HG03521 (cell line): ENCODE measurements around the gene AGAP1.

Experiments used
- ATAC-seq: cut with Tn5 transposase; IDR thresholded peaks from one replicate; pipeline ENCODE4 v1.9.1; 2021; ENCODE audit warnings: mild to moderate bottlenecking, moderate library complexity; ENCODE audit not compliant: unreplicated experiment

The AGAP1 gene

DNA sequence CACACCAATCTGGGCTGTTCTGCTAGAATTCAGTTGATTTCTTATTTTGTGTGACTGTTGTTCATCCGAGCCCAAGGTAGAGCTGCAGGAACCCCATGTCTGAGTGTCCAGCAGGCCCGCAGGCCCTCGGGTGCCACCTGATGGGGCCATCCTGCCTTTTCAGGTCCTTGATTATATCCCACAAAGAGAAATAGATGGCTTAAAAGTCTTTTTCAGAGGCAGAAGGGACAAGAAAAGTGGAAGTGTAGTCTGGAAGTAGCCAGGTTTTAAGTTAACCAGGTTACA lies 52.2 kb downstream of the AGAP1 start:
- no peak for ATAC-seq

DNA sequence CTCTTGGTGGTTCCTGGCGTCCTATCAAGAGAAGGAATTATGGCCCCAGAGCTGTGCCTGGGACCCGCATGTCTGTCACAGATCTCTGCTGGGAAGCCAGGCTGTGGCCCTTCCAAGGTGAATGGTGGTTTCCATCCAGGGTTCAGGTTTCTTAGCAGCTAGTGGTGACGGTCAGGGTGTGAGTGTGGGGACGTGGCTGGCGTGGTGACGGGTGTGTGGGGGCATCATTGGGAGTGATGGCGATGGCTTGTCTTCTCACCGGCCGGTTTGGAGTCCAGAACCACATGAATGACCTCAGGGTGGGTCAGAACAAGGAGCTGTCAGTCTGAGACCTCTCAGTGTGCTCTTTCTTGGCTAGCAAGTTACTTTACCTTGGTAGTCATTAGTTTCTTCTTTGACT lies 52.6 kb downstream of the AGAP1 start:
- ATAC-seq: no peak

DNA sequence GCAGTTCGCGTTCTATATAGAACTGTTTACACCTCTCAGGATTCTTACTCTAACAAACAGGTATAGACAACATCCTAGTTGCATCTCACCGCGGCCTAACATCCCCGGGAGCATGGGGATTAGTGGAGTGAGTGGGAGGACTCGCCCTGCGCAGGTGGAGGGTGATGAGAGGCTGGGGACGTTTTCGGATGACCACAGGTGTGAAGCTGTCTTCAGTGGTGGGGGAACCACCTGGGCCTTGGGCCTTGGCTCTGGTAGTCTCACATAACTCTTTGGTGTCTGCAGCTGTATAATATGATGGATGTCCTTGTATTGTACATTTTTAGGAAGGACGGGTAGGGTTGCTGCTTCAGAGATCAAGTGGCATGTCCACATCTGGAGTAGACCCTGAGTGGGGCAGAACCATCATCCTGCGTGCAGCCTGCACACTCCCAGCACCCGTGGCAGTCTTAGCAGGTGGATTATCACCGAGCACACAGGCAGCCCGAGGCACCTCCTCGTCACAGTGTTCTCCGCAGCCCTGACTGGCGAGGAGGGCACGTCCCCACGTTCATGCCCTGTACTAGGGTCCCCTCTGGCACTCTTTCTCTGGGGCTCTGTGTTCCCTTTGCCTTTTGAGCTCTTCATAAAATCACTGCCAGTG lies 56.0 kb downstream of the AGAP1 start:
- no peak for ATAC-seq

DNA sequence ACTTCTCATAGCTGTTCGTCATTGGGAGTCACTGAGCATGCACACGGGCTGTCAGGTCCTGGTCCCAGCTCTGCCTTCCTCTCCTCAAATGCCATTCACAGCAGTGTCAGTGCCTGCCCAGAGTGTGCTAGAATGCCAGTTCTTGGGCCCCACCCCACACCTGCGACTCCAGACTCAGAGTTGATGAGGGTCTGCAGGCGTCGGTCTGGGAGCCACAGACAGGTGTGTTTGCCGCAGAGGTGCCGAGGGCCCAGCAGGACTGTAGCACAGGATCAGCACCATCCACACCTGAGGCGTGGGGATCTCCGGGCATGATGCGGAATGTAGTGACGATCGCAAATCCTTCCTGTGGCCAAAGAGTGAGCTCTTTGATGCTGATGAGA lies 56.5 kb downstream of the AGAP1 start:
- ATAC-seq: no peak

DNA sequence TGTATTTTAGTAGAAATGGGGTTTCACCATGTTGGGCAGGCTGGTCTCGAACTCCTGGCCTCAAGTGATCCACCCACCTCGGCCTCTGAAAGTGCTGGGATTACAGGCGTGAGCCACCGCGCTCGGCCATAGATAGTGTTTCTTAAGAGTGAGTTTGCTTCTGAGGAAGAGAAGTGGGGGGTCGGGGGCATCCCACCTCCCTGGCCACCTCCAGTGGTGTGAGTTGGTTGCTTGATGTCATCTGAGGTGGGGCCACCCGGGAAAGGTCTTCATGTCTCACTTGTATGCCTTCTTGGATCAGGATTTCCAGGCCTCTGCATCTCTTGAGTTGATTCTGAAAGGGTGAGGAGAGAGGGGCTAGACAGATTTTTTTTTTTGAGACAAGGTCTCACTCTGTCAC lies 57.1 kb downstream of the AGAP1 start:
- no peak for ATAC-seq

DNA sequence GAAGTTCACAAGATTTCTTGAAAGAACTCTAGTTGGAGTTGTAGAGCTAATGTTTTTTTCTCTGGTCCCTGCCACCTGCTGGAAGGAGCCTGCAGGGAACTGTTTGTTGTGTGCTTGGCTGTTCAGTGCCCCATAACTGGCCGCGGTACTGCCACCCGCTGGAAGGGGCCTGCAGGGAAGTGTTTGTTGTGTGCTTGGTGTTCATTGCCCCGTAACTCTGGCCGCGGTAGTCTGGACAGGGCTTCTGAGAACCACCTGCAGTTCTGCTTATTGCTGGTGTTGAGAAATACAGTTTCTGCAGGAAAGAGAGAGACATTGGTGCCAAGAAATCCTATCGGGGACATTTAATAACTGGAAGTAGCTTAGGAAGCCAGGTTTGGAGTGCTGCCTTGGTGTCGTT lies 58.1 kb downstream of the AGAP1 start:
- ATAC-seq: no peak

DNA sequence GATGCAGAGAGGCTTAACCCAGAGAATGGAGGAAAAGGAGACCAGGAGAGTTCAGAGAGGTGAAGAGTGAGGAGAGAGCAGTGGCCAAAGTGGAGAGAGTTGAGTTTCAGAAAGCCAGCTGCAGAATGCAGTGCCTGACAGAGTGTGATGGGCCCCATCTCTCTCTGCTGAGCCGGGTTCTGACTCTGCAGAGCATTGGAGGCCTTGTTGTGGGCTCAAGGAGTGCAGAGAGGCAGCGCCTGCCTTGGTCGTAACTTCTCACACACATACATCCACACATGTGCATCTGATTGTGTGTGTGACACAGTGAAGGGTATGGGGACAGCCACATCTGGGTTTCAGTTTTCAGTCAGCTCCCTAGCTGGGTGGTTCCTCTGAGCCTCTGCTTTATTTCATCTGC lies 58.8 kb downstream of the AGAP1 start:
- ATAC-seq: no peak

DNA sequence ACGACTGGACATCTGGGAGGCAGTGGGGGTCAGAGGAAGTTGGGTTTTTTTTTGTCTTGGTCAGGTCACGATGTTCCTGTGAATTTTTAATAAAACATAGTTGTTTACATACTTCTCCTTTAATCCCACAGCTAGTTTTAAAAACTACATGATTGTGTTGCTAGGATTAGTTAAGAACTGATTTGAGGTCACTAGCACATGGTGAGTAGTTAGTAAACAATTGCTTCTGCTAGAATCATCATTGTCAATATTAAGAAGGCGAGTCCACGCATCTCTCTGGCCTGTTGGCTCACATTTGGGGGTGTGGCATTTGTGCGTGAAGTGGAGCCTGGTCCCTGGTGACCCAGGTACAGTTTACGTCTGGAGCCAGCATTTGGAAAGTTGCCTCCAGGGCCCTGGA lies 59.4 kb downstream of the AGAP1 start:
- no peak for ATAC-seq

DNA sequence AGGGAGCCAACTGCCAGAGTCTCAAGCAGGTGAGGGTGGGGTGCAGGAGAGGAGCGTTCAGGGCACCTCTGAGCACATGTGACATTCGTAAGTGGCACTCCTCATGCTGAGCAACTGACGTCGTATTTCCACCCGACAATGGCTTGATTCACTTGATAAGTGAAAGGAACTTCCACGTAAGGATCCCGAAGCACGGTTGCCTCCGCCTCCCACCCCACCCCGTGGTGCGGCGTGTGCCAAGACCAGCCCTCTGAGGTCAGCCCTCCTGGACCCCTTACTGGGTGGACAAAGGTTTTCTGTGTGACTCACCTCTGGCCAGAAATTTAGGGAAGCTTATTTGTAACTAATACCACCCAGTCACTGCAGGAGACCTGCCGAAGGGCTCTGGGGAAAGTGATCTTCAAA lies 59.9 kb downstream of the AGAP1 start:
- ATAC-seq: no peak

DNA sequence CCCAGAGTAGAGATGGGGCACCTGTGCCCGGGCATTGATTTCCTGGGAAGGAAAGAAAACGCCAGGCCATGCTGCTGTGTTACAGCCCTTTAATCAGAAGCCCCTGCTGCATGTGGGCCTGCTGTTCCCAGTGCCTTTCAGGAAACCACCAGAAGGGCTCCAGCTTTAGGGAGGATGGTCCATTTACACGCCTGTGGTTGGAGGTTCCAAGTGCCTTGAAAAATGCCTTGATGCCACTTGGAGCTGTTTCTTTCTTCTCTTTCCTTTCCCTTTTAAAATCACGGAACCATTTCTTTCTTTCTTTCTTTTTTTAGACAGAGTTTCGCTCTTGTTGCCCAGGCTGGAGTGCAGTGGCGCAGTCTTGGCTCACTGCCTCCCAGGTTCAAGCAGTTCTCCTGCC lies 60.5 kb downstream of the AGAP1 start:
- no peak for ATAC-seq

DNA sequence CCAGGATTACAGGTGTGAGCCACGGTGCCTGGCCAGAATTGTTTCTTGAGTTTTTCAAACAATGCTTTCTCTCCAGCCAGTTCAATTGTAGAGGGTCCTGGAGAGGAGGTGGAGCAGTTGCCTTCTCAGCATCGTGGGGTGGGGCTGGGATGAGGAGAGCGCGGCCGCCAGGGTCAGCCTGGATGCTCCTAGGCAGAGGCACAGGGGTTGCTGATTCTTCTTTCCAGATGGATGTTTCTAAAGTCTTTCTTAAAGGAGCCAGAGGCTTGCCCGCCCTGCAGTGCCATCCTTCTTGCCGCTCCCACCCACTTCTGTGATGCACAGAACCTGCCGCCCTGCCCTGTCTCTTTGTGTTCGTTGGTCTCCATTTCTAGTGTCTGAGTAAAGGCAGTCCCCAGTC lies 61.1 kb downstream of the AGAP1 start:
- no peak for ATAC-seq

DNA sequence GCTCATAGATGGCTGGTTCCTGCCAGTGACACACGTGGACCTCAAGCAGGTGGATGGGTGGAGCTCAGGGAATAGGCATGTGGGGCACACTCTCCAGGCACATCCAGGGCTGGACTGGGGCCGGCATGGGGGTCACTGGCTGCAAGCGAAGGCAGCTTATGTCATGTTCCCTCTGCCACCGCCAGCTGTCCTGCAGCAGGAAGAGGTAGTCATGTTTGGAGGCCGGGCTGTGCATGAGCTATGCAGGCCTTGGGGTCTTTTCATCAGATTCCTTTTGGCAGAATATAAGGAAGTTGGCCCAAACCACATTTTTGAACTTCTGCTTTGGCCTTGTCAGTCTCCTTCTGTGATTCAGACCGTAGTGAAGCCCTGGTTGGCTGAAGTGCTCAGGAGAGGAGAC lies 61.5 kb downstream of the AGAP1 start:
- no peak for ATAC-seq

DNA sequence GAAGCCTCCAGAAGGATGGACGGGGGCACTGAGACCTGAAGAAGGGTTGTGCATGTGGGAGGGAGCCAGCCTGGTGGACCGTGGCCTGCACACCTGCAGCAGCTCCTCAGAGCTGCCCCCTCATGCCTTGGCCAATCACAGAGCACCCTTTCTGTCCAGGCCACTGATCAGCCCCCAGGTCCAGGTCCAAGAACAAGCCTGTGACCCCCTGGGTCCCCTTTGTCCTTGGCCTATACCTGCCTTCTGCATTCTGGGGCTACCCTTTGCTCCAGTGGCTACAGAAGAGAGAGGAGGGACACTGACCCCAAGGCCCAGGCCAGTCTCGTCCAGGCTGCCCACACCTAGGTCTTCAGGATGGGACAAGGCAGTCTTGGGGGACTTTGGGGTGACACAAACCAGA lies 62.2 kb downstream of the AGAP1 start:
- ATAC-seq: no peak

DNA sequence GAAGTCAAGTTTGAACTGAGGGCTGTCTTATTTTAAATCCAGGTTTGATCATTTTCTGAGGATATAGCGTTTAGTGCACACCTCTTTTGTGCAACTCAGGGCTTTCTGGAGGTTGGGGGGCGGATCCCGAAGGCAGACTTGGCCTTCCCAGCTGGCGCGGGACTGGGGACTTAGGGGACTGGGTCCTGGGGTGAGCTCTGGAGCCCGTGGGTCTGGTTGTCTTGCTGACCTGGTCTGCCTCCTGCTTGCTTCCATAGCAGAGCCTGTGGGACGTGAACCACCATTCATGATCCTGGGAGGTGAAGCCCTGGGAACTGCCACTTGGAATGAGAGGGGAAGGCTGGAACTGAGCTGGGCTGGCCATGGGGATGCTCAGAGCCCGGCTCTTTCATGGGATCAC lies 63.1 kb downstream of the AGAP1 start:
- ATAC-seq: no peak

DNA sequence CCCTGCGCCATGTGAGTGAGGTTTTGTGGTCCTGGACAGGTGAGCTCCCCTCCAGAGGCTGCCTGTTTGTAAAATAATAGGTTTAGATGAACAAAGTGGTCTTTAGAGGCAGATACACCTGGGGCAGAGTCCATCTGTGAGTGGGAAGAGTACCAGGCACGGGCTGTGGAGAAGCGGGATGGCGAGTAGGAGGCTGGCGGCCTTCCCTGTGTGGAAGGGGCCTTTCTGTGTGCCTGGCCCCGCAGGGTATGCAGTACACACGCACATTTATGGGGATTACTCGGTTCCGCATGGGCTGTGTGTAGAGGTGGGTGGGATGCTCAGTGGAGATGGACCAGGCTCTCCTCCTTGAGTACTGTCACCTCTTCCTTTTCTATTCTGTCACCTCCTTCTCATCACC lies 64.1 kb downstream of the AGAP1 start:
- no peak for ATAC-seq

DNA sequence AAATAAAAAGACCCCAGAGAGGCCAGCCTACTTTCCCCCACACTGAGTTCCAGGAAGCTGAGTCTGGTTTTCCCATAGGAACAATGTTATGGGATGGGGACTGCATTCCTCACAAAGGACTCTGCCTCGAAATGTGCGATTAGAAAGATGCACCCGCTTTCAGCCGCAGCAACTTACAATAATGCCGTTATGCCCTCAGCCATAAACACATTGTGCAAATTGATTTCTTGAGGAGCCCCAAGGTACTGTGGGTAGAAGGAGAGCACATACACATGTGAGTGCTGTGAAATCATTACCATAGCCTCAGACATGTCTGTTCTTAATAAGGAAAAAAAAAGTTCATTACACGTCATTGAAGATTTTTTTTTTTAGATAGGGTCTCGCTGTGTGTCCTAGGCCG lies 64.7 kb downstream of the AGAP1 start:
- ATAC-seq: no peak

DNA sequence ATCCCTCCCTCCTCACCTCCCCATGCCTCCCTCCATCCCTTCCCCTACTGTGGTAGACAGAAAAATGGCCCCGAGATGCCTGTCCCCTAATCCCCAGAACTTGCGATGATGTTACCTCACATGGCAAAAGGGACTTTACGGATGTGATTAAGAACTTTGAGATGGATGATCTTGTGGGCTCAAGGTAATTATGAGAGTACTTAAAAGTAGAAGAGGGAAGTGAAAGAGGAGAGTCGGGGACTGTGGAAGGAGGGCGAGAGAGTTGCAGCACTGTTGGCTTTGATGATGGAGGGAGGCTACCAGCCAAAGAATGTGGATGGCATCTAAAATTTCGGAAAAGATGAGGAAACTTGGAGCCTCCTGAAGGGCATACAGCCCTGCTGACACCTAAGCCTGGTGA lies 66.5 kb downstream of the AGAP1 start:
- ATAC-seq: no peak

DNA sequence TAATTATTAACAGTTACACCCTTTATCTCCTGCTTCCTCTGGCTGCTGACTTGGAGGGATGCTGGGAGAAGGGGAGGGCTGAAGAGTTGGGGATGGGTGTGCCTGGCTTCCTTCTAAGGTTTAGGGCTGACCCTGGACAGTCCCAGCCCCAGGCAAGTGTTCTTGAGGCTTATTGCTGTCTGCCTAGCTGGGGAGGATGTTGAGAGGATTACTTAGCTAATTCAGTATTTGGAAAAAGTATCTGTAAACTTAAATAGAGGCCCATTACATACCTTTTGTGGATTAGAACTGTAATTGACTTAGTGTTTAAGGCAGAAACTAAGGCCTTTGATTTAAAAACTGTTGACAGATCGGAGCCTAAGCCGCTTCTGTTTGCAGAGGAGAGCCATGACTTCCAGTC lies 67.6 kb downstream of the AGAP1 start:
- no peak for ATAC-seq

DNA sequence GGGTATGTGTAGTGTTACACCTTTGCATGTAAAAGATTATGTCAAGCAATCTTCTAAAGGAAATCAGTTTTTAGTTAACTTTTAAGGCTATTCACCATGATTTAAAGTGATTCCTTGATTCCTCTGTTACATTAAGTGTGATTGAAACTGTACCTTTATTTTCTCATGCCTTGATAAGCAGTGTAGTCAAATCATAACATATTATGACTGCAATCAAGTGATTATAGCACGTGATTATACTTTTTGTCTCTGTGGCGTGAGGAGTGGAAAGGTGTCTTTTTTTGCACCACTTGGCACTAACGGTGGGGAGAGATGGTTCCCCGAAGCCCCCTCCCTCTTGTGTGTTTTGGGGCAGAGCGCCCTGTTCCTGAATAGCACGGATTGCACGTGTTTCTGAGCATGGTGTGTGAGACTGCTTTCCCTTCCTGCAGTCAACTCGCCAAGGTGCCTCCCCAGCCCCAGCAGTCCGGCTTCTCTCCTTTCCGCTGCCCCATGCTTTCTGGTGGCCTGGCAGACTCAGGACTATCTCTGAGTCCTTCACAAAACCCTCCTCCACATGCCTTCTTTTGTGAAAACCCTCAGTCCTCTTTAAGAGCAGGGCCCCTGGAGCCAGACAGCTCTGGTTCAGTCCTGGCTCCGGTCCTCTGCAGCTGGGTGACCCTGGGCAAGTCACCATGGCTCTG lies 68.4 kb downstream of the AGAP1 start:
- ATAC-seq: no peak

DNA sequence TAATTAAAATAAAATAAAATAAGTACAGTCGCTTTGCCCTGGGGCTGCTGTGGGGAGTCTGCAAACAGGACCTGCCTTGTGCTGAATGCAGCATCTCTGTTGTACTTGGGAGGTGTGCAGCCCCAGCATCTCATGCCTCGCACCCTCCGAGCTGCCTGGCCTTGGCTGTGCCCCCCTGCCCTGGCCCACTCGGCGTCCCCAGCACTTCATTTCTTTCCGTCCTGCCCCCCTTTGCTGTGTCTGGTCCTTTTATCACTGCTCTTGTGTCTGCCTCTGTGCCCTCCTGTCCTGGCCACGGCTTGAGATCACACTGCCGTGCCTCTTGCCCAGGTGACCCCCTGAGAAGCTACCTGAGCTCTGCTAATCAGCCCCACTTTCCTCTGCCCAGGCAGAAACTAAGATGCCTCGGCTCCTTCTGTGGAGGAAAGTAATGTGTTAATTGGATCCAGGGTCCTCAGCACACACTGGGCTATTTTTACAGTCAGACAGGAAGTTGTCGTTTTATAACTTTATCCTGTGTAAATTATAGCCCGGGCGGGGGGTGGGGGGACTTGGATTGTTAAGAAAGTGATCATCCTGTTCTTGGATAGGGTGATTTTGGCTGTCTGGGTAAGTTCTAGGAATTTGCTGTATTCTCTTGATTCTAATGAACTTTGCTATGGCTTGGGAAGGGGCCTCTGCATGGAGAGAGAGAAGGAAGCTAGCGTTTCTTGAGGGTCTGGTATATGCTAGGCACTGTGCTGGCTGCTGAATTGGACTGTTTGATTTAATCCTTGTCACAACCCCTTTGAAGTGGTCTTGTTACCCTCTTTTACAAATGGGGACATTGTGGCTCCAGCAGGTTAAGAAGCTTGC lies 69.4 kb downstream of the AGAP1 start:
- ATAC-seq: no peak

DNA sequence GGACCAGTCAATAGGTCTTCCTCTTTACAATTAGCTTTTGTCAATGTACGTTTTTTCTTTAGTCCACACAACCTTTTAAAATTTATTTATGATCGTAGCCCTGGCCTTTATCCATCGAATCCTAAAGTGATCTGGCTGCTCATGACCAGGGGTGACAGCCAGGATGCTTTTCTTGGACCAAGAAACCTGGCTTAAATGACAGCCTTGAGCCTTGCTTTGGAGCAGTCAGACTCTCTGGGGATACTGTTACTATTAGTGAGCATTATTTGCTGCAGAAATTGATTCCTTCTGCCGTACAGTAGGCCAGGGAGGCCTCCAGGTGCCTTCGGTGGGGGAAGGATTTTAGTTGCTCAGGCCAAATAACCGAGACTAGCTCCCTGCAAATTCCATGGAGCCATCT lies 70.2 kb downstream of the AGAP1 start:
- ATAC-seq: no peak

DNA sequence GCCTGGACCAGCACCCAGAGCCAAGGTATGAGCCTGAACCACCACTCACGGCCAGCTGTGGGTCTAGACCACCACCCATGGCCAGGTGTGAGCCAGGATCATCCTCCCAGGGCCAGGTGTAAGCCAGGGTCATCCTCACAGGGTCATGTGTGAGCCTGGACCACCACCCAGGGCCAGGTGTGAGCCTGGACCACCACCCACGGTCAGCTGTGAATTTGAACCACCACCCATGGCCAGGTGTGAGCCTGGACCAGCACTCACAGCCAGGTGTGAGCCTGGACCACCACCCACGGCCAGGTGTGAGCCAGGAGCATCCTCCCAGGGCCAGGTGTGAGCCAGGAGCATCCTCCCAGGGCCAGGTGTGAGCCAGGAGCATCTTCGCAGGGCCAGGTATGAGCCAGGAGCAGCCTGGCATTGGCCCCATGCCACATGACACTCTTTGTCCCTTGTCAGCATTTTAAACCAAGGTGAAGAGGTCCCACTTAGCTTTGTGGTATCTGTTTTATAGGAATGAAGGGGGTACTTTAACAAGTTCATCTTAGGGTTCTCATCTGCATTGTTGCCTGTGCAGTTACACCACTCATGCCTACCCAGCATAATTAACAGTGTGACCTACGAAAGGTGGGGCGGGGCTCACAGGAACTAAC lies 71.2 kb downstream of the AGAP1 start:
- no peak for ATAC-seq
